ENCODE data around the gene TRIM28. TPM values are rescaled to one million over a fixed set of nuclear protein-coding genes. Genes with fewer than 3 reads are reported as not detected.

The TRIM28 gene
- total RNA-seq, 2 experiments from 2014 or later = 549 to 553 TPM

GRCh38 chr19:58566989-58567388, 23.1 kb downstream of the TRIM28 start:
- no peaks in the 10 kb centered on the region for H3K9me3 Mint-ChIP-seq
- Histone ChIP-seq H3K27ac (ENCODE audit: low read depth in 1 of 2, low read length in 2 of 2) (no peak overlapping the region), H3K4me1 (ENCODE audit: insufficient read depth, low read length) (peaks cover 30% of the 10 kb centered on the region), H3K9me3 (ENCODE audit: control insufficient read depth in 1 of 2, insufficient read depth in 1 of 2, low read length in 2 of 2) (no peaks in the 10 kb centered on the region), H3K4me3 (ENCODE audit: low read length) (no peak overlapping the region), H3K36me3 (ENCODE audit: insufficient read depth, low read length) (peaks cover 24% of the 10 kb centered on the region), H3K27me3 (ENCODE audit: control insufficient read depth in 1 of 2, insufficient read depth in 2 of 2, low read length in 2 of 2) (no peaks in the 10 kb centered on the region)
- POLR2A ChIA-PET = no interaction called here
- no peak for TF ChIP-seq CTCF (IDR thresholded peaks at IDR 0.05)
- CTCF ChIA-PET = no interaction called here
- DNase-seq = peak in 1 of 14 experiments; percentile 11
- no peaks in the 10 kb centered on the region for H3K27me3 Mint-ChIP-seq
- no peak for ATAC-seq (ENCODE audit: poor library complexity)
- intact Hi-C loops (cut with DNase I, micrococcal nuclease) = no loop called here
- H3K4me3 Mint-ChIP-seq = no peak overlapping the region
- H3K27ac Mint-ChIP-seq = no peak overlapping the region
- peaks cover 24% of the 10 kb centered on the region for H3K4me1 Mint-ChIP-seq (ENCODE audit: low read depth)
- peaks cover 10% of the 10 kb centered on the region for H3K36me3 Mint-ChIP-seq (ENCODE audit: low read depth)

GRCh38 chr19:58568453-58569130, 24.7 kb downstream of the TRIM28 start:
- Histone ChIP-seq H3K36me3 (ENCODE audit: insufficient read depth, low read length) (peaks cover 24% of the 10 kb centered on the region), H3K27ac (ENCODE audit: low read depth in 1 of 2, low read length in 2 of 2) (no peak overlapping the region), H3K9me3 (ENCODE audit: control insufficient read depth in 1 of 2, insufficient read depth in 1 of 2, low read length in 2 of 2) (no peaks in the 10 kb centered on the region), H3K27me3 (ENCODE audit: control insufficient read depth in 1 of 2, insufficient read depth in 2 of 2, low read length in 2 of 2) (no peaks in the 10 kb centered on the region), H3K4me3 (ENCODE audit: low read length) (no peak overlapping the region), H3K4me1 (ENCODE audit: insufficient read depth, low read length) (peaks cover 30% of the 10 kb centered on the region)
- H3K4me1 Mint-ChIP-seq (ENCODE audit: low read depth) = peaks cover 30% of the 10 kb centered on the region
- peaks cover 17% of the 10 kb centered on the region for H3K36me3 Mint-ChIP-seq (ENCODE audit: low read depth)
- intact Hi-C loops (cut with DNase I, micrococcal nuclease) = no loop called here
- H3K4me3 Mint-ChIP-seq = no peak overlapping the region
- peak in 1 of 14 experiments; percentile 23 for DNase-seq
- POLR2A ChIA-PET = no interaction called here
- CTCF ChIA-PET = no interaction called here
- no peaks in the 10 kb centered on the region for H3K9me3 Mint-ChIP-seq
- no peak overlapping the region for H3K27ac Mint-ChIP-seq
- ATAC-seq (ENCODE audit: poor library complexity) = no peak
- H3K27me3 Mint-ChIP-seq = no peaks in the 10 kb centered on the region
- TF ChIP-seq CTCF (IDR thresholded peaks at IDR 0.05) = no peak

GRCh38 chr19:58569191-58569942, 25.5 kb downstream of the TRIM28 start:
- H3K36me3 Mint-ChIP-seq (ENCODE audit: low read depth) = peaks cover 23% of the 10 kb centered on the region
- no peak for TF ChIP-seq CTCF (IDR thresholded peaks at IDR 0.05)
- H3K27ac ChIP-seq (ENCODE audit: low read depth in 1 of 2, low read length in 2 of 2) = no peak overlapping the region
- peaks cover 28% of the 10 kb centered on the region for H3K4me1 Mint-ChIP-seq (ENCODE audit: low read depth)
- H3K4me3 ChIP-seq (ENCODE audit: low read length) = no peak overlapping the region
- no peak for ATAC-seq (ENCODE audit: poor library complexity)
- H3K9me3 Mint-ChIP-seq = no peaks in the 10 kb centered on the region
- peak in 1 of 14 experiments; percentile 24 for DNase-seq
- H3K27me3 ChIP-seq (ENCODE audit: control insufficient read depth in 1 of 2, insufficient read depth in 2 of 2, low read length in 2 of 2) = no peaks in the 10 kb centered on the region
- POLR2A ChIA-PET = no interaction called here
- H3K27me3 Mint-ChIP-seq = no peaks in the 10 kb centered on the region
- H3K4me3 Mint-ChIP-seq = no peak overlapping the region
- no peak overlapping the region for H3K27ac Mint-ChIP-seq
- peaks cover 24% of the 10 kb centered on the region for H3K36me3 ChIP-seq (ENCODE audit: insufficient read depth, low read length)
- intact Hi-C loops (cut with DNase I, micrococcal nuclease) = no loop called here
- peaks cover 33% of the 10 kb centered on the region for H3K4me1 ChIP-seq (ENCODE audit: insufficient read depth, low read length)
- CTCF ChIA-PET = no interaction called here
- no peaks in the 10 kb centered on the region for H3K9me3 ChIP-seq (ENCODE audit: control insufficient read depth in 1 of 2, insufficient read depth in 1 of 2, low read length in 2 of 2)
